ENCODE results near the gene ECE1.
A peak's percentile ranks its signal among the peaks of the same experiment; 100 is the strongest.

Gene ECE1

GRCh38 chr1:21289700-21290545, at the start of gene ECE1:
Gene ECE1 (minus strand): TSS chr1:21290463. CDS start chr1:21290414, 49 bp downstream.
- no peak for DNase-seq (ENCODE audit: low spot score)

GRCh38 chr1:21339356-21340229, 49.3 kb upstream of the ECE1 start:
- DNase-seq (ENCODE audit: low spot score) = no peak

- no peak for DNase-seq (ENCODE audit: low spot score)
Measured at GRCh38 chr1:21338573-21339355, 48.5 kb upstream of the ECE1 start.

- no peak for DNase-seq (ENCODE audit: low spot score)
Measured at GRCh38 chr1:21337928-21338572, 47.8 kb upstream of the ECE1 start.

- no peak for DNase-seq (ENCODE audit: low spot score)
Measured at GRCh38 chr1:21337454-21337927, 47.2 kb upstream of the ECE1 start.

- DNase-seq (ENCODE audit: low spot score) = no peak
Measured at GRCh38 chr1:21337010-21337437, 46.8 kb upstream of the ECE1 start.

GRCh38 chr1:21335750-21336224, 45.5 kb upstream of the ECE1 start:
- DNase-seq (ENCODE audit: low spot score) = no peak

- DNase-seq (ENCODE audit: low spot score) = no peak
Measured at GRCh38 chr1:21335088-21335691, 44.9 kb upstream of the ECE1 start.

GRCh38 chr1:21334214-21335087, 44.2 kb upstream of the ECE1 start:
- peak; percentile 69 for DNase-seq (ENCODE audit: low spot score)

- DNase-seq (ENCODE audit: low spot score) = no peak
Measured at GRCh38 chr1:21333824-21334213, 43.6 kb upstream of the ECE1 start.

GRCh38 chr1:21332554-21333311, 42.5 kb upstream of the ECE1 start:
- DNase-seq (ENCODE audit: low spot score) = no peak

GRCh38 chr1:21331752-21332478, 41.7 kb upstream of the ECE1 start:
- DNase-seq (ENCODE audit: low spot score) = no peak

GRCh38 chr1:21330544-21330943, 40.3 kb upstream of the ECE1 start:
- DNase-seq (ENCODE audit: low spot score) = no peak

- DNase-seq (ENCODE audit: low spot score) = no peak
Measured at GRCh38 chr1:21329209-21329844, 39.1 kb upstream of the ECE1 start.

- DNase-seq (ENCODE audit: low spot score) = no peak
Measured at GRCh38 chr1:21327566-21328323, 37.5 kb upstream of the ECE1 start.

- DNase-seq (ENCODE audit: low spot score) = peak; percentile 47
Measured at GRCh38 chr1:21326861-21327344, 36.6 kb upstream of the ECE1 start.

Measured in cerebellar cortex (tissue), 1 donor.